ENCODE data around the gene SLC25A48.

Gene SLC25A48, protein sequence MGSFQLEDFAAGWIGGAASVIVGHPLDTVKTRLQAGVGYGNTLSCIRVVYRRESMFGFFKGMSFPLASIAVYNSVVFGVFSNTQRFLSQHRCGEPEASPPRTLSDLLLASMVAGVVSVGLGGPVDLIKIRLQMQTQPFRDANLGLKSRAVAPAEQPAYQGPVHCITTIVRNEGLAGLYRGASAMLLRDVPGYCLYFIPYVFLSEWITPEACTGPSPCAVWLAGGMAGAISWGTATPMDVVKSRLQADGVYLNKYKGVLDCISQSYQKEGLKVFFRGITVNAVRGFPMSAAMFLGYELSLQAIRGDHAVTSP

DNA sequence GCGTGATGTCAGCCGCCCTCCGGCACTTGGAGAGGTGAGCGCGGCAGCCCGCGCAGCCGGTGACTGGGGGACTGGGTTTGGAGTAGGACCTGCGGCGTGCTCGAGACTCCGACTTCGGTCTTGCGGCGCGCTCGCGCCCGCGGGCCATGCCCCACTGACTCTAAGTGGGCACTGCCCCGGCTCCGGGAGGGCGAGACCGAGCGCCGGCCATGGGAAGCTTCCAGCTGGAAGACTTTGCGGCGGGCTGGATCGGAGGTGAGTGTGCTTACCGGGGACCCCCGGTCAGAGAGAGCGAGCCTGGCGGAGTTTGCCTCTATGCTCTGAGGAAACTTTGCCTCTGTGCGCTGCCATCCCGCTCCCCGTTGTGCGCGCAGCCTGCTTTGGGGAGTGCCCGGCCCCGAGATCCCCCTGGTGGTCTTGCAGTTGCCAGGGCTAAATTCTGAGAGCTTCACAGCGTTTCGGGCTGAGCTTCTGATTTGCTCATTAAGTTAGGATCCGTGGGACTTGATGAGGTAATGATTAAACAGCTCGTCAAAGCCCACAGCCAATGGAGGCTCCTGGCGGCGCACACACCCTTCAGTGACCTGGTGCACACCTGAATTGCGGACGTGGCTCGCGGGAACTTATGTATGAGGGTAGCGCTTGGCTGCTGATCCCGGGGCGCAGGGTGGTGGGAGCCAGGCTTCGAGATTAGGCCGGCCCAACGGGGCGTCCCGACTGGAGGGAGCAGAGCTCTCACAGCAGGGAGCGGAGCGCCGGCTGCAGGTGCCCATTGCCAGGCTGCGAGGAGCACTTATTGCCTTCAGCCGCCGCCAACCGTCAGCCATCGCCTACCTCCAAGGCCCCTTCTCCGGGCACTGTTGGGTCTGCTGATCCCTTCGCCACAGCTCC lies at the start of gene SLC25A48:
TSS of gene SLC25A48 (plus strand) at position 25 of the 891 bp plus-strand sequence. CDS start at position 210, 185 bp downstream.
- no peak for DNase-seq

DNA sequence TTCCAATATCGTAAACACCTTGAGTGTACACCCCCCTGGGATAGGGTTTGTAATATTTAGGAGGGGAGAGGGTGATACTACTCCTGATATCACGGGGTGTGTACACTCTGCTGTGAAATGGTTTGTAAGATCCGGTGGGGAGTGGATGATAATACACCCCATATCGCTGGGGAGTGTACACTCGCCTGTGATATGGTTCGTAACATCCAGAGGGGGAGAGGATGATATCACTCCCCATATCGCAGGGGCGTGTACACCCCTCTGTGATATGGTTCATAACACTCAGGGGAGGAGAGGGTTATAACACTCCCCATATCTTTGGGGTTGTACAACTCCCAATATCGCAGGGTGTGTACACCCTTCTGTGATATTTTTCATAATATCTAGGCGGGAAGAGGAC lies 33.8 kb upstream of the SLC25A48 start:
- DNase-seq: no peak

DNA sequence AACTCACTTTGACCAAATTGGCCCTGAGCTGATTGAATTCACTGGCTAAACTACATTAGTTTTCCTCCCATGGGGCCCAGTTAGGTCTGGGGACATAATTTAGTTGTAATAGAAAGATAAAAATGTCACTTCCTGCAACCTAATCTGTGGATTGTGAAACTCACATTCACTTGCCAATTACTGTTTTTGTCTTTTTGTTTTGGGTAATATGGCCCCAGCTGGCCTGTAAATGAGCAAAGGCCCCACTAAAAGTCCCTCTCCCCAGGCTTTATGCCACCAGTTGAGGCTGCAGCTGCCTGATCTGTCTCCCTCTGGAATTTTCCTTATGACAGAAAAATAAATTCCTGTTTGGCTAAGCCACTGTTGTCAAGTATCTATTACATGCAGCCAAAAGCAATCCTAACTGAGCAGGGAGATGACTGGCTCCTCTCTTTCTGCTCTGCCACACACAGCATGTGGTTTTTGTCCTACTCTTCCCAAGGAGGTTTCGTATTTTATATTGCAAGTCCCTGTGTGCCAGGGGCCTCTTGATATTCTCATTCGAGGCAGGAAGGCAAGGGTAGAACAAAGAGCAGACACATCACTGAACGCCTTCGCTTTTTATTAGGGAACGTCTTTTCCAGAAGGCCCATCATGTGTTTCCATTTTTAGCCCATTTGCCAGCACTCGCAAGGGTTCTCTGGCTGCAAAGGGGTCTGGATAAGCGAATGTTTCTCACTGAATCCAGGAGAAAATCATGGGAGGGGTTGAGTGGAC lies 24.1 kb upstream of the SLC25A48 start:
- DNase-seq: no peak

DNA sequence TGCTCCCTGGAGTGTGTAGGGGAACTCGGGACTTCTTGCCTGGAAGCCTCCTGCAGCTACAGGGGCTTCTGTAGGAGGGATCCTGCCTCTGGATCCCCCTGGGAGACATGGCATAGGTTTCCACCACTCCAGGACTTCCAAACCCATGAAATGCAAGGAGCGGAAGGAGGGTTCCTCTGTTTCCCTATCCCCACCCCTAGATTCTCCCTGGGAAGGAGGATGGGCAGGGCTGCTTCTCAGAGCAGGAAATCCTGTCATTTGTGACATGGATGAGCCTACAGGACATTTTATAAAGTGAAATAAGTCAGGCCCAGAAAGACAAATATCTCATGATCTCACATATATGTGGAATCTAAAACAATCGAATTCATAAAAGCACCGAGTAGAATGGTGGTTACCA lies 23.5 kb upstream of the SLC25A48 start:
- DNase-seq: no peak

DNA sequence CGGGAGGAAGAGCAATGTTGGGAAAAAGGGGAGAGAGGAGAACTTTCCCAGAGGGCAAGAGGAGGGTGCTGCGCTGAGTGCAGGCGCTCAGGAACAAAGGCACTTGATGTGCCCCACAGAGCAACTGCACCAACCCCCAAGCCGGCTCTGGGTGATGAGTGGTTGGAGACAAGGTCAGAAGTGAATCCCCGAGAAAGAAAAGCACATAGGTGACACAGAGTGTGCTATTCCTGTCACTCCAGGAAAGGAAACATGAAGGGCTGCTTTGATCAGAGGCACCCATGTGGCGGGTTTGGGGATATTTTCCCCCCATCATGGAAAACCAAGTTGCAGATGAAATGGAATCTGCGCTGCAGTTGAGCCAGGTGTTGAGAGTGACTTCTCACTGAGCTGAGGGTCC lies 20.7 kb upstream of the SLC25A48 start:
- no peak for DNase-seq

DNA sequence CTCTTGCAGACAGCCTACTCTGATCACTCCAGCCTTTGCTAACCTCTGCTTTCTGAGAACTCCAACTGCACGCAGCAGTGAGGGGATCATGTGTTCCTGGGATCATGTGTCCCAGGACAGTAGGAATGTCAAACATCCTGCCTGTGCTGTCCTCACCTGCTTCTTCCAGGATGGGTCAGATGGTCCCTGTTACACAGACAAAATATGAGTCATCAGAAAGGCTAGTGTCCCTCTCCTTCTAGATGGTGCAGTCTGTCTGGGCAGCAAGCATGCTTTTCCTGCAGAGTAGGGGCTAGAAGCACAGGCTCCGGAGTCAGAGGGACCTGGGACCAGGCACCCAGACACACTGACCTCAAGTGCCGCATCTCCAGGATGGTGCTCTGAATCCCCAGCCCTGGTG lies 20.1 kb upstream of the SLC25A48 start:
- no peak for DNase-seq

DNA sequence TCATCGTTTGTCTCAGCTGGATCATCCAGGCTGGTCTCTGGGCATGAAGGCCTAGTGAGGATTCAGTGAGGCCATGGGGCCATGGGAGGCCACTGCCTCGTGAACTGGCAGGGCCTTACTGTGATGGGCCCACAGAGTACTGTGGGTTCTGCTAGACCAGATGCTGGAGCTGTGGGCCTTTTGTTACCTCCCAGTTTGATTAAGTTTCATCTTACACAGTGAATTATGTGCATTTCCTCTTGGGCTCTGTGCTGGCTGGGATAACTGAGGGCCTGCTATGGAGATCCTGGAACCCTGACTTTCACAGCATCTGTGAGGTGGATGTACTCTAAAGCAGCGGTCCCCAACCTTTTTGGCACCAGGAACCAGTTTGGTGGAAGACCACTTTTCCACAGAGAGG lies 19.7 kb upstream of the SLC25A48 start:
- DNase-seq: no peak

DNA sequence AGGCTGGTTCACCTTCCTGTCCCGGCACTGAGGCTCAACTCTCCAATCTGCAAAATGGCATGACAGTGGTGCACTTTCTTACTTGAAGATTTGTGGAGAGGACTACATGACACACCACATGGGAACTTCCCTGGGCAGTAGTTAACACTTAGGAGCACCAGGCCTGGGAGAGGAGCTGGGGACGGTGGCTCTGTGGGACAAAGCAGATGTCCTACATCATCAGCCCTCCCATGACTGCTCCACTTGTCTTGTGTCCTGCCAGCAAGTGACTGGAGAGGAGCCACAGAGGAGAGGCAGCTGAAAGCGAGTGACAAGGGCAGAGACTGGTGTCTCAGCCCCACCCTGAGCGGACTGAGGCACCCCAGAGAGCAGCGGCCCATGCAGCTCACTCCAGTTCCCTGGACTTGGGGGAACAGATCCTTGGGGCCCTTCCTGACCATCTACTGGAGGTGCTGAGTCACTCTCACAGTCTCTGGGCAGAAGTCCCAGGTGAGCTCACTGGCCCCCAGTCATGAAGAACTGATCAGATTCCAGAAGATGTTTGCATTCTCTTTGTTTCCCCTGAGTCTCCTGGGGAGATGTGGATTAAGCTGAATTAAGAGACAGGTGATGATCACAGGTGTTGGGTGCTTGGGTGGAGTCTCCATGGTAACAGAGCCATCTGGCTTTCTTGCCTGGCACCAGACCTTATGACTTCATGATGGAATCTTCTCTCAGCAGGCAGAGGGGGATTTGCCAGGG lies 13.2 kb upstream of the SLC25A48 start:
- DNase-seq: no peak

DNA sequence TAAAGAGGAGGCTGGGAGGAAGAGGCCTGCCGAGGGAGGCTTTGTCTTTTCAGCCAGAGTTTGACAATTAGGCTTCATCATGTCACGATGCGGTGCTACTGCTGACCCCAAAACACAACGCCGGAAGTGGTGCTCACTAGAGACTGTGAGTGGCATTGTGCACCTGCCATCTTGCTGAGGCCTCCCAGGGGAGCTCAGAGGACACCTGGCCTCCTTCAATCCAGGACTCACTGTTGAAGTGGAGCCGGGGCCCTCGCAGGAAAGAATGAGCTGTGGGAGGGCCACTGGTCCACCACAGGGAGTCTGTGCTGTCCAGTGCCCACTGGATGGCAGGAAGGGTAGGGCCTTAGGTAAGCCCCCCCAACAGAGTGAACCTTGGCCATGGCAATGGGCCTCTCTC lies 12.7 kb upstream of the SLC25A48 start:
- DNase-seq: no peak

DNA sequence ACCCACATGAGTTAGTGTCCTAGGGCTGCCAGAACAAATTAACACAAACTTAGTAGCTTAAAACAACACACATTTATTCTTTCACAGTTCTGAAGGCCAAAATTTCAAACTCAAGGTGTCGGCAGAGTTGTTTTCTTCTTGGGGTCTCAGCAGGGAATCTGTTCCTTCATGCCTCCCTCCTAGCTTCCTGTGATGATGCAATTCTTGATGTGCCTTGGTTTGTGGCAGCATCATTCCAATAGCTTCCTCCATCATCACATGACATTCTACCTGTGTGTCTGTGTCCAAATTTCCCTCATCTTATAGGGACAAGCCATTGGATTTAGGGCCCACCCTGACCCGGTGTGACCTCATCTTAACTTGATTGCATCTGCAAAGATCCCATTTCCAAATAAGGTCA lies 12.2 kb upstream of the SLC25A48 start:
- no peak for DNase-seq

DNA sequence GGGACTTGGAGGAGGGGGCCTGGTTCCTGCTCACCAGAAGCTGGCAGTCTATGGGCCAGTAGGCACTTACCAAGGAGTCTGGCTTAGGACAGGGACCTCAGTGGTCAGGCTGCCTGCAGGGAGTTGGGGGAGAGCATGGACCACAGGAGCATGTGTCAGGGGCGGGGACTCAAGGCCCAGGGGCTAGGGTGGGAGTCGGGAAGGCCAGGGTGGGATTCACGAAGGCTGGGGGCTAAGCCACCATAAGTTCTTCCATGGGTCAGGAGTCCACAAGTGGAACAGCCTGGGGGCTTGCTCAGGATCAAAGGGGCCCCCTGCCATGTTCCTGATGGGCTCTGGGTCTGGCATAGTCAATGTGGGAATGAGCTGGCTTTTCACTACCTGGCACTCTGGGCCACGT lies 11.5 kb upstream of the SLC25A48 start:
- no peak for DNase-seq

DNA sequence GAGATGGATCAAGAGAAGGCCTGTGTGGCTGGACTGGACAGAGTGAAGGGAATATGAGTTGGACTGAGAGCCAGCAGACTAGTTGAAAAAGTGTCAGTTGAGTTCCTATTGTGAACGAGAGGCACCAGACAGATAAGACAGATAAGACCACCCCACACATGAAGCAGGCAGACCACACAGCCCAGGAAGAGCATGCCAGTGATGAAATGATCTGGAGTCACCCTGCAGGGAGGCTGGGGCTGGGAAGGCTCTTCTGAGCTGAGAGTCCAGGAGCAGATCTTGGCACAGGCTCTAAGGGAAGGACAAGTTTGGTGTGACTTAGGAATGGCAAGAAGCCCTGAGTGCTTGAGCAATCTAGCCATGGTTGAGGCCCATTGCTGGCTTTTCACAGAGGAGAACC lies 10.6 kb upstream of the SLC25A48 start:
- no peak for DNase-seq

DNA sequence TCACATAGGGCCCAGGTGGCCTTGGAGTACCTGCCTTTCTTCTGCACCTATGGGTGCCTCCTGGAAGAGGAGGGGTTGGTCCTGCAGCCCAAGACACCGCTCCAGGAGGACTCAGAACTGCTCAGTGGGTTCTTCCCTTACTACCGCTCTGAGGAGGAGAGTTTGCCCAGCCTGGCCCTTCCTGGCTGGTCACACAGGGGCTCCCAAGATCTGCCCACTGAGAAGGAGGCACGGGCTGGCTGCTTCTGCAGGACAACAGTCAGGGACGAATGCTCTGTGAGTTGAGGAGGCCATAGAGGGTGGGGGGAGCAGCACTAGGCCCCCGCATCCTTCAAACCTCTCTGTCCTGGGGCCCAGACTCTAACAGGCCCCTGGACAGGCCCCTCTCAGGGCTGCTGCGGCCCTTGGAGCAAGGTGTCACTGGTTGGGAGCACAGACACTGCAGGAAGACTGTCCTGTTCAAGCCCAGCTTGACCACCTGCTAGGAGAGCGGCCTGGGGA lies 9.9 kb upstream of the SLC25A48 start:
- DNase-seq: no peak

DNA sequence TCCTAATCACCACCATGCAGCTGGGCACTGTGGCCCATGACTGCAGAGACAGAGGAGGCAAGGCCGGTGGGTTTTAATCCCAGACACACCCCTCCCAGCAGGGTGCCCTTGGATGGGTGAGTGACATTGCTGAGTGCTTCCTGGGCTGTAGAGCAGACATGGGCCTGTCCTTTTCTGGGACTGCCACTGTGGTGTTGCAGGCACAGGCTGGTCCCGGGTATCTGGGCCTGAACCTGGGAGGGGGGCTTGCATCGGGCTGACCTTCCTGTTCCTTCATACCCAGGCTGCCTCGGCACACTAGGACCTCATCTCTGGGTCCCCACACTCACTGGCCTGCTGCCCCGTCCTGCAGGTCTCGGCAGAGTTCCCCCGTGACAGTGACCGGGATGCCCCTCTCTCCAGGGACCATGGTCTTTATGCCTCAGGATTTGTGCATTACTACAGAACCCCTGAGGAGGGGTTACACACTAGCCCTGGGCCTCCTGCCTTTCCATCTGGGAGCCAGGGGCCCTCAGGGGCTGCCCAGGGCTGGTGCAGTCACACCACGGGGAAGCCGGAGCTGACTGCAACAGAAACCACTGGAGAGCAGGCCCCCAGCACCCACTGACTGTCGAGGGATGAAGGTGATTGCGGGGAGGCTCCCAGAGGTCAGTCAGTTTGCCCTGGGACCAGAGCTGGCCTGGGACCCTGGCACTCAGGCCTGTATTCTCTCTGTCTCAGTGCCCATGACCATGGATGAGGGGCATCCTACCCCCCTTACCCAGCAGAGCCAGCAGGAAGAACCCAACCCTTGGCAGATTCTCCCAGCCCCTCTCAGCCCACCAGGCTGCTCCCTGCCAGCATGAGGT lies 8.9 kb upstream of the SLC25A48 start:
- DNase-seq: no peak

DNA sequence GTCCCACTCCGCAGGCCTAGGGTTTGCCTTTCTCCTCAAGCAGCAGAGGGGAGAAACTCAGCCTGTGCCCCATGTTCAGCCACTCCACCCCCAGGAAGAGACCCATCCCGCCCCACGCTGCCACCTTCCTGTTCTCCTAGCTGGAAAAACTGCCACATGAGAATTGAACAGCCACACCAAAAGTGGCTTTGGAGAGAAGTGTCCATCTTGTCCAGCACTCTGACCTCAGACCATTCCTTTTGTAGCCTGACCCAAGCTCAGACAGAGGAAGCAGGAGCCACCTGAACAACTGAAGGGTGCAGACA lies 8.3 kb upstream of the SLC25A48 start:
- no peak for DNase-seq

DNA sequence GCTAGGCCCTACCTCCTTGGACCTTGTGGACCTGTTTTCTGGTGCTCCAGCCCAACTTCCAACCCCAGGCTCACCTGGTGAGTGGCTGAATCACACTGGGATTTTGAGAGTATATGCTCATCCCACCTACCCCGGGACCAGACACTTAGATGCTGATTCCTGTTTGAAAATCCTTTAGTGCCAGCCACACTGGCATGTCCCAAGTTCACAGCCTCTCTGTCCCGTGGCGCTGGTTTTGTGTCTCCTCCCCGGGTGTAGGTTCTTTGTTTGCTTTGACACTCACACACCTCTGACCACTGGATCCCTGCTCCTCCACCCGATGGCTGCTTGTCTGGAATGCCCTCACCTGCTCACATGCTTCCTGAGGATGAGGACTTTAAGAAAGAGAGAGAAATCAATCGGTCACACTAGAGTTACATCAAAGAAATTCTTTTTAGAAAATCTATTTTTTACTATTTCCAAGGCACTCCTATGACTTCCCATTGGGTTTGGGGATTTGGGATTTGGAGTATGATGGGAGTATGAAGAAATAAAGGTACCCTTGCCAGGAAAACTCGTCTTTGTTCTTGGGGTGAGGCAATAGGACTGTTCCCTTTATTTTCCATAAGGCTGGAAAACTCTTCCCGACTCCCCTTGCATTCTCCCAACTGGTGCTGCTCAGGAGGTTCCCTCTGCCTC lies 7.3 kb upstream of the SLC25A48 start:
- no peak for DNase-seq

DNA sequence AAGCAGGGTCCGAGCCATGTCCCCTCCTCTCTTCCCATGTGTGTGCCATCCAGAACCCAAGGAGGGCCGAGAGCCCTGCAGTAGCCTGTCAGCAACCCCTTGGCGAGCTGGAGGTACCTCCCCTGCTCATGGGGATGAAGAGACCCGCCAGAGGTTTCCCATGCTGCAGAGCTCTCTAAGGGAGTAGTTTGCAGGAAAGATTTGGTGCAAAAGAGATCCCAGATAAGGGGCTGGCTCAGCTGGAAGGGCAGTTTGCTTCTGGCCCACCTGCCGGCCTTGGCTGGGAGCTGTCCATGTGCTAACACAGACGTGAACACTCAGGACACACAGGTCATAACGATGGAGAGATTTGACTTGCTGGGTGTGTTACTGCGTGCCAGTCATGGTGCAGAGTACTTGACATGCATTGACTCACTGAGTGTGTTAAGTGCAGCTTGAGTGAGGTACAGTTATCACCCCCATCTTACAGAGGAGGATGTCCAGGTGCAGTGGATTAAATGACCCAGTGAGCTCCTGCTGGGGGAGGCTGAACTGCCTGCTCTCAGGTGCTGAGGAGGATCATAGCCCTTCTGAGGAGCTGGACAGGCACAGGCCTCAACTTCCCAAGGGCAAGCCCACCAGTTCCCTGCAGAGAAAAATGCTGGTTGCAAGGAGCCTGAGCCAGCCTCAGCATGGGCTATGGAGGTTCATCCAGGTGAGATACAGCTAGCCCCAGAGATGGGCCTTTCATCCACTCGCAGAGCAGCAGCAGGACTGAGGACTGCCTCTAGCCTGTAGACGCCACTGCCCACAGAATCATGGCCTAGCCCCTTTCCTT lies 6.3 kb upstream of the SLC25A48 start:
- DNase-seq: no peak

DNA sequence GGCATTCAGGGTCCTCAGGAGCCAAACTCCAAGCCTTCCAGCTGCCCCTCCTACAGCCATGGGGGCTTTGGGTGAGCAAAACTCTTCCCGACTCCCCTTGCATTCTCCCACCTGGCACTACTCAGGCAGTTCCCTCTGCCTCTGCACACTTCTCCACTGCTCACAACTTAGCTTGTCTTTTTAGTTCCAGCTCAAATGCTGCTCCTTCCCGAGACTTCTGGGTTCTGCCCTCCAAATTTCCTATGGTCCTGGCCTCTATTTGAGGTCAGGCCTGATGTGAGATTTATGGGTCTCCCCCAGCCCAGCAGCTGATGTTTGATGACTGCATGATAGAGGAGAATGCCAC lies 5.7 kb upstream of the SLC25A48 start:
- DNase-seq: no peak

DNA sequence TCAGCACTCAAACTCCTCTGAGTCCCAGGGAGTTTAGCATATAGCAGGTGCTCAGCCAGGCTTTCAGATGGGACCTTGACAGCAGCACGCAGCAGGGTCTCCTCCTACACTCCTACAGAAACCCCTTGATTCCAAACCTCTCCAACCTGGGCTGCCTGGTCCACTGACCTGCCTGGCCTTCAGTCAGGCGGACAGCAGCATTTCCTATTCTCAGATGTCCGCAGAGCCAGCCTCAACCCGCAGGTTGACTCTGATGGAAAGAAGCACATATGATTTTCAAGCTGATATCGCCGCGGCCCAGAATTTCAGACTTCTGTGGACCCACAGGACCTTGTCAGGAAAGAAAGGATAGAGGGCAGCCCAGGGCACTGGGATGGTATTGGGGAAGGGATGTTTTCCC lies 5.3 kb upstream of the SLC25A48 start:
- no peak for DNase-seq

DNA sequence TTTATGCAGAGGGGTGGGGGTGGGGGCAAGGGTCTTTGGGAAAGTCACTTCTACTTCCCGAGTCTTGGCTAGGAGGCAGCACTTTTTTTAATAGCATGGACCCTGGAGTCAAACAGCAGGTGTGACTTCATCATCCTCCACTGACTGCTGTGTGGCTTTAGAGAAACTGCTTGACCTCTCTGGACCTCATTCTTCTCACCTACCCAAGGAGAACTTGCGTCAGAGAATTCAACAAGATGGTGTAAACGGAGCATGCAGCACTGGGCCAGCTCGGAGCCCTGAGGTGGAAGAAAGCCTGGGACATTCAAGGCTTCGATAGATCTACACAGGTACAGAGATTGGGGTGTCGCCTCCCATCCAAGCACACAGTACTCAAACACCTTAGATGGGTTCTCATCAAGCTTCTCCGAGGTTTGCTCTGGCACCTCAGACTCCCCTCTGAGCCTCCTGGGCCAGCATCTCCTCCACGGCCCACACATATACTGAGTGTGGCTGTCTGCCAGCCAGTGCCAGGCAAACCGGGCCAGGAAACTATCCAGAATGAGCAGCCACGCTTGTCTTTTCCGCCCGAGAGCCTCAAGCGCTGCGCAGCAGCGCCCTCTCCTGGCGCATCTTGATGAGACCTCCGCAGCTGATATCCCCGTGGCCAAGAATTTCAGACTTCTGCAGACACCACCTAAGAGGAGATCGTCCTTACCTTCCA lies 4.6 kb upstream of the SLC25A48 start:
- no peak for DNase-seq
